Measurements from ENCODE around the gene MRPL30. TPM values are rescaled to one million over a fixed set of nuclear protein-coding genes. Genes with fewer than 3 reads are reported as not detected.

Gene MRPL30
- total RNA-seq, 2 donors from 2014 or later = 32.7 to 41.8 TPM

Other genes with a start within 250 kb of the MRPL30 start
- gene CRACDL, start 245.0 kb upstream of the MRPL30 start, total RNA-seq = under 1 TPM; 0.19 to 0.79 TPM
- gene C2orf15, start 39.5 kb upstream of the MRPL30 start, total RNA-seq = 1 to 10 TPM; 1.7 to 1.9 TPM
- 10 to 100 TPM; 14.4 to 14.5 TPM for gene TSGA10, start 26.2 kb upstream of the MRPL30 start, total RNA-seq
- gene LIPT1, start 26.2 kb upstream of the MRPL30 start, total RNA-seq = 1 to 10 TPM; 4.9 to 5.6 TPM
- 10 to 100 TPM; 68.1 to 85.1 TPM for gene MITD1, start 126 bp upstream of the MRPL30 start, total RNA-seq
- gene LYG2, start 74.5 kb downstream of the MRPL30 start, total RNA-seq = not detected
- 1 to 10 TPM in 1 of 2 donors, under 1 TPM in 1; 0.83 to 1.5 TPM for gene LYG1, start 120.0 kb downstream of the MRPL30 start, total RNA-seq
- gene TXNDC9, start 155.1 kb downstream of the MRPL30 start, total RNA-seq = 10 to 100 TPM; 24.5 to 30.9 TPM
- 10 to 100 TPM; 44.3 to 49.0 TPM for gene EIF5B, start 156.2 kb downstream of the MRPL30 start, total RNA-seq

Data from activated T-cell treated with anti-CD3 and anti-CD28 coated beads, Interleukin-2, amount 50 U/mL, for 72 hours (primary cell).